A549 (cell line): Measurements from ENCODE around the gene CNTNAP2. TPM values are rescaled to one million over a fixed set of nuclear protein-coding genes. Genes with fewer than 3 reads are reported as not detected.

Source experiments
- ATAC-seq, 2 experiments: fragments of 200-7000 bp in 1 of 2; fragments of >200 bp in 1 of 2; cut with Nextera tagmentation in 1 of 2; cut with Tn5 transposase in 1 of 2; 3 replicates each; pipeline versions ENCODE4 v1.8.0 to v1.9.1; 2018 to 2020; ENCODE audit warnings: mild to moderate bottlenecking in 1 of 2, moderate library complexity in 1 of 2
- CTCF ChIA-PET: fragments of 300-600 bp; sonication (Branson Sonifier 250); formaldehyde crosslinking; extraction: SDS; loops from one replicate; lab custom pipeline; 2021; ENCODE audit warnings: antibody characterized with exemption, inconsistent platforms; lab: Yijun Ruan, JAX
- POLR2A ChIA-PET: fragments of 350-600 bp; formaldehyde crosslinking; extraction: SDS; loops from one replicate; lab custom pipeline; 2021; ENCODE audit warnings: antibody characterized with exemption, inconsistent platforms; lab: Yijun Ruan, JAX
- DNase-seq, 2 experiments: peaks; one replicate each; pipeline versions ENCODE4 v3.0.0 to v3.0.0-alpha.2; 2011 to 2016; ENCODE audit warnings: low read depth in 1 of 2, low spot score in 1 of 2
- FAIRE-seq: peaks from 2 replicates; lab custom pipeline; 2011; peaks lifted over from hg19 to GRCh38; lab: Jason Lieb, UNC
- H3K27ac ChIP-seq, 2 experiments: fragments of >200 bp; sonication (Bioruptor Twin); formaldehyde crosslinking; 3 replicates each; pipeline ENCODE4 v1.5.1; 2016 to 2017
- H3K4me1 ChIP-seq: fragments of >200 bp; sonication (Bioruptor Twin); formaldehyde crosslinking; 3 replicates; pipeline ENCODE4 v1.6.1; 2016
- H3K4me2 ChIP-seq: fragments of >200 bp; sonication (Bioruptor Twin); formaldehyde crosslinking; 3 replicates; pipeline ENCODE4 v1.6.1; 2016
- H3K4me3 ChIP-seq: fragments of >200 bp; sonication (Bioruptor Twin); formaldehyde crosslinking; 3 replicates; pipeline ENCODE4 v1.5.1; 2016
- H3K9me3 ChIP-seq: fragments of >200 bp; sonication (Bioruptor Twin); formaldehyde crosslinking; 3 replicates; pipeline ENCODE4 v1.6.1; 2016
- ATOH8 ChIP-seq: fragments of 250-450 bp; sonication (Bioruptor Pico); IDR thresholded peaks from 2 replicates; pipeline ENCODE4 v1.5.0; 2020; ENCODE audit warnings: low read depth, mild to moderate bottlenecking, moderate library complexity
- BCL3 ChIP-seq: fragments of >200 bp; sonication (Bioruptor Twin); formaldehyde crosslinking; IDR thresholded peaks from 3 replicates; pipeline ENCODE4 v1.6.1; 2016
- BHLHE40 ChIP-seq: IDR thresholded peaks from 2 replicates; pipeline ENCODE4 v1.6.1; 2012; ENCODE audit warnings: low read depth, low read length, inconsistent platforms
- CHD4 ChIP-seq: fragments of 200-600 bp; sonication (generic); IDR thresholded peaks from 2 replicates; pipeline ENCODE4 v1.6.1; 2016; ENCODE audit warnings: antibody characterized with exemption, mild to moderate bottlenecking, borderline replicate concordance
- CTCF ChIP-seq: fragments of >200 bp; sonication (Bioruptor Twin); formaldehyde crosslinking; IDR thresholded peaks from 3 replicates; pipeline ENCODE4 v1.5.1; 2016
- EHF ChIP-seq: fragments of 250-450 bp; sonication (Bioruptor Pico); IDR thresholded peaks from 2 replicates; pipeline ENCODE4 v1.5.0; 2020; ENCODE audit warnings: mild to moderate bottlenecking
- ESRRA ChIP-seq: fragments of 150-350 bp; IDR thresholded peaks from 2 replicates; pipeline ENCODE4 v1.6.1; 2014; ENCODE audit warnings: mild to moderate bottlenecking, low read length, borderline replicate concordance
- FOXS1 ChIP-seq: fragments of 250-450 bp; sonication (Bioruptor Pico); IDR thresholded peaks from 2 replicates; pipeline ENCODE4 v1.5.0; 2020; ENCODE audit warnings: mild to moderate bottlenecking, moderate library complexity
- HDAC2 ChIP-seq: fragments of 200-600 bp; sonication (generic); IDR thresholded peaks from 2 replicates; pipeline ENCODE4 v1.6.1; 2016
- MAZ ChIP-seq: fragments of 150-350 bp; IDR thresholded peaks from 2 replicates; pipeline ENCODE4 v1.6.1; 2014; ENCODE audit warnings: antibody characterized with exemption, low read depth, low read length, borderline replicate concordance
- MYC ChIP-seq: IDR thresholded peaks from 2 replicates; pipeline ENCODE4 v1.6.1; 2012; ENCODE audit warnings: mild to moderate bottlenecking, inconsistent platforms, low read length, improper control_type of control experiment, borderline replicate concordance
- POLR2AphosphoS2 ChIP-seq: conservative IDR thresholded peaks from 2 replicates; pipeline ENCODE4 v1.6.1; 2012; ENCODE audit warnings: low read length, improper control_type of control experiment, inconsistent platforms
- RCOR1 ChIP-seq: fragments of 150-350 bp; IDR thresholded peaks from 2 replicates; pipeline ENCODE4 v1.6.1; 2014; ENCODE audit warnings: antibody characterized with exemption, low read length, low read depth
- SREBF2 ChIP-seq: fragments of 450-650 bp; IDR thresholded peaks from 2 replicates; pipeline ENCODE4 v1.6.1; 2014; ENCODE audit warnings: mild to moderate bottlenecking, moderate library complexity
- TFCP2L1 ChIP-seq: fragments of 250-450 bp; sonication (Bioruptor Pico); IDR thresholded peaks from 2 replicates; pipeline ENCODE4 v1.5.0; 2021; ENCODE audit warnings: mild to moderate bottlenecking
- TP53 ChIP-seq: fragments of 250-450 bp; sonication (Bioruptor Pico); IDR thresholded peaks from 2 replicates; pipeline ENCODE4 v1.5.0; 2021; ENCODE audit warnings: mild to moderate bottlenecking, moderate library complexity
- ZSCAN20 ChIP-seq: fragments of 250-450 bp; sonication (Bioruptor Pico); IDR thresholded peaks from 2 replicates; pipeline ENCODE4 v1.8.0; 2022; ENCODE audit warnings: mild to moderate bottlenecking, moderate library complexity
- WGBS: methylation state at CpG from one replicate; pipeline ENCODE4 v1.1.6; 2017; ENCODE audit errors: missing lambda C conversion rate; 5-methylcytosine and 5-hydroxymethylcytosine counted together
- polyA plus RNA-seq, 4 experiments: library from polyadenylated mRNA; depleted of rRNA in 3 of 4; stranded (reverse); fragments of >200 nt; fragmentation: RNase III in 1 of 4; extraction: RNeasy Plus Mini Kit Qiagen cat#74134 plus additional on column Dnase treatment in 1 of 4; gene quantifications; 2 replicates in 3 of 4; 3 replicates in 1 of 4; pipeline ENCODE4 v1.2.3, GENCODE V29; 2011 to 2017
- TF ChIP-seq, protein P1 (sequence below): fragments of 150-350 bp; IDR thresholded peaks from 2 replicates; pipeline ENCODE4 v1.6.1; 2014; ENCODE audit warnings: low read depth, mild to moderate bottlenecking, low read length
- TF ChIP-seq, protein P2 (sequence below): fragments of 250-450 bp; sonication (Bioruptor Pico); IDR thresholded peaks from 2 replicates; pipeline ENCODE4 v1.5.0; 2021; ENCODE audit warnings: mild to moderate bottlenecking, moderate library complexity, borderline replicate concordance
- TF ChIP-seq, protein P3 (sequence below): IDR thresholded peaks from 2 replicates; pipeline ENCODE4 v1.6.1; 2012

Gene CNTNAP2
- polyA plus RNA-seq, 2 of the 4 experiments (the other 2 are of a cell fraction) = 0.05 to 0.13 TPM

DNA sequence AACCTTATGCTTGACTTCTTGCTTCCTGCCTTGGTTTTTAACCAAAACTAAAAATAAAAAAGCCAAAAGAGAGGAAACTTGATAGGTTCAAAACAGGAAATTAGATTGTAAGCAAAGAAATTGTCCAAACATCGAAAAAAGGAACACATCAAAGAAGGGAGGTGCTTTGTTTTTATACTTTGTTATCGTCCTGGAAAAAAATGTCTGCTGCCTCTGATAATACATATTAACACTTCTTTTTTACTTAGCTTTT lies 2187.4 kb downstream of the CNTNAP2 start (continued):
- TF ChIP-seq ATOH8 = no peak
- TF ChIP-seq, protein P1, sequence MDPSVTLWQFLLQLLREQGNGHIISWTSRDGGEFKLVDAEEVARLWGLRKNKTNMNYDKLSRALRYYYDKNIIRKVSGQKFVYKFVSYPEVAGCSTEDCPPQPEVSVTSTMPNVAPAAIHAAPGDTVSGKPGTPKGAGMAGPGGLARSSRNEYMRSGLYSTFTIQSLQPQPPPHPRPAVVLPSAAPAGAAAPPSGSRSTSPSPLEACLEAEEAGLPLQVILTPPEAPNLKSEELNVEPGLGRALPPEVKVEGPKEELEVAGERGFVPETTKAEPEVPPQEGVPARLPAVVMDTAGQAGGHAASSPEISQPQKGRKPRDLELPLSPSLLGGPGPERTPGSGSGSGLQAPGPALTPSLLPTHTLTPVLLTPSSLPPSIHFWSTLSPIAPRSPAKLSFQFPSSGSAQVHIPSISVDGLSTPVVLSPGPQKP = no peak
- no peak for TF ChIP-seq ZSCAN20 (CRISPR knock-in tag)

- H3K4me2 ChIP-seq = no peak overlapping the region
- ChIA-PET POLR2A (no interaction called here), CTCF (interaction anchor here (0.6 kb wide), 1 partner anchor 12 kb away, joined by 3 read pairs; no protein-coding TSS in a partner anchor)
- no peaks in the 10 kb centered on the region for H3K9me3 ChIP-seq
- no peak overlapping the region for H3K27ac ChIP-seq
- no peaks in the 10 kb centered on the region for H3K4me1 ChIP-seq
- ATAC-seq = no peak
- TF ChIP-seq MAZ = no peak
- TF ChIP-seq ESRRA = no peak
- 23% methylated on average over 1 of the region's 1 CpG for WGBS
- DNase-seq = no peak
- H3K4me3 ChIP-seq = no peak overlapping the region
- FAIRE-seq = no peak
These were observed 2187.9 kb downstream of the CNTNAP2 start for GRCh38 chr7:148304456-148304855.

DNA sequence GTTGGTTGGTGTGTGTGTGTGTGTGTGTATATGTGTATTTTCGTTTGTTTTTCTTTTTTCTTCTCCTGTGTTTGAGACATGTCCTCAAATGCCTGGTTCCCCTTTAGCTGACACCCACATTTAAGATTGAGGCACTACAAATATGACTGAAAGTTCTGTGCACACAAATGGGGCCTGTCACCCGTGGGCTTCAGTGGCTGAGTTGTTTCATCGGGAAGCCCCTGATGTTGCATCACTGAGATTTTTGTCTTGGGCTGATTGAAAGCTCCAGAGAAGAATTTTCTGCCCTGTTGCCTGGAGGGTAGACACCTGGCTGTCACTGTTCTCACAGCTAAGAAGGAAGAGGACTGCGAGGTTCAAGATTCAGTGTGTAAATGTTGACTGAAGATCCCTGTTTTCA lies 2190.2 kb downstream of the CNTNAP2 start:
- DNase-seq = no peak
- no peak for TF ChIP-seq BHLHE40
- no peak for TF ChIP-seq POLR2AphosphoS2
- no peak for TF ChIP-seq FOXS1 (CRISPR knock-in tag)
- TF ChIP-seq SREBF2 = no peak
- TF ChIP-seq CHD4 = no peak
- no peak for TF ChIP-seq TP53 (CRISPR knock-in tag)
- TF ChIP-seq CTCF = no peak
- no peak for TF ChIP-seq RCOR1
- TF ChIP-seq ZSCAN20 (CRISPR knock-in tag) = no peak
- no peak for TF ChIP-seq MYC
- TF ChIP-seq, protein P2, sequence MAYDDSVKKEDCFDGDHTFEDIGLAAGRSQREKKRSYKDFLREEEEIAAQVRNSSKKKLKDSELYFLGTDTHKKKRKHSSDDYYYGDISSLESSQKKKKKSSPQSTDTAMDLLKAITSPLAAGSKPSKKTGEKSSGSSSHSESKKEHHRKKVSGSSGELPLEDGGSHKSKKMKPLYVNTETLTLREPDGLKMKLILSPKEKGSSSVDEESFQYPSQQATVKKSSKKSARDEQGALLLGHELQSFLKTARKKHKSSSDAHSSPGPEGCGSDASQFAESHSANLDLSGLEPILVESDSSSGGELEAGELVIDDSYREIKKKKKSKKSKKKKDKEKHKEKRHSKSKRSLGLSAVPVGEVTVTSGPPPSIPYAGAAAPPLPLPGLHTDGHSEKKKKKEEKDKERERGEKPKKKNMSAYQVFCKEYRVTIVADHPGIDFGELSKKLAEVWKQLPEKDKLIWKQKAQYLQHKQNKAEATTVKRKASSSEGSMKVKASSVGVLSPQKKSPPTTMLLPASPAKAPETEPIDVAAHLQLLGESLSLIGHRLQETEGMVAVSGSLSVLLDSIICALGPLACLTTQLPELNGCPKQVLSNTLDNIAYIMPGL = no peak
- TF ChIP-seq TFCP2L1 = no peak
- no peak for TF ChIP-seq HDAC2
- no peak for TF ChIP-seq EHF (CRISPR knock-in tag)
- no peak for TF ChIP-seq BCL3
- no peak for TF ChIP-seq ATOH8
- TF ChIP-seq, protein P3, sequence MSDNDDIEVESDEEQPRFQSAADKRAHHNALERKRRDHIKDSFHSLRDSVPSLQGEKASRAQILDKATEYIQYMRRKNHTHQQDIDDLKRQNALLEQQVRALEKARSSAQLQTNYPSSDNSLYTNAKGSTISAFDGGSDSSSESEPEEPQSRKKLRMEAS = no peak
- POLR2A ChIA-PET = no interaction called here

More for the DNA sequence above, 2190.2 kb downstream of the CNTNAP2 start:
- no peak for FAIRE-seq
- no peak for ATAC-seq
- H3K4me2 ChIP-seq = no peak overlapping the region
- no peaks in the 10 kb centered on the region for H3K9me3 ChIP-seq
- no peak overlapping the region for H3K4me3 ChIP-seq
- WGBS = 33% methylated on average over 4 of the region's 4 CpGs
- H3K27ac ChIP-seq = no peak overlapping the region
- CTCF ChIA-PET = interaction anchor here (1.2 kb wide), 1 partner anchor 13 kb away, joined by 3 read pairs; no protein-coding TSS in a partner anchor
- no peaks in the 10 kb centered on the region for H3K4me1 ChIP-seq
